Measurements from ENCODE around the gene GTF2E1.
"Not testable (repeated sequence)": the region's sequence is repeated elsewhere in the genome, so short reads cannot be mapped to it uniquely, and the experiment has no call there.

GTF2E1 gene

DNA sequence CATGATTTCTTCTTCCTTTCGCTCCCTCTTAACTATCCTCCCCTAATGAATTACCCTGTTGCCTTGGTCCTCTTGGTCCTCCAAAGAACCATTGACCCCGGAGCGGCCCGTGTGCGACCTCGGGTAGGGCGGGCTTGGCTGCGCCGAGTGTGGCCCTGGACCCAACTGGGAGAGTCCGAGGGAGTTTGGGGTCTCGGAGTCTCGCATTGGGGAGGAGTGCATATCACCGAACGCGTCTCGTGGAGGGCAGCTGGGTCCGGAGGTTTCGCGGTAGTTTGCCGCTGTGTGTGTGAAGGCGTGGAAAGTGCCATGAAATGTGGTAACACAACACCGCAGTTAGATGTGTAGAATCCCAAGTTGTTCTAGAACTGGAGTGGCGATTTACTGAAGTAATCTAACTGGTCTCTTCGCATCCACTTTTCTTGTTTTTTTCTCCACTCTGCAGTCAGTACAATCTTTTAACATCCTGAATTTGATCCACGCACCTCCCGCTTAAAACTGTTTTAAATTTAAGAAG, 363 bp downstream of the GTF2E1 start:
- Mint-ChIP-seq H3K27ac (peak overlapping the region; percentile 97), H3K4me3 (peak overlapping the region; percentile 90), H3K36me3 (peaks cover 10% of the 10 kb centered on the region), H3K4me1 (peaks cover 27% of the 10 kb centered on the region), H3K9me3 (no peaks in the 10 kb centered on the region)
- ATAC-seq (peak; percentile 35), DNase-seq (ENCODE audit: low spot score in 2 of 2) (no peak)

DNA sequence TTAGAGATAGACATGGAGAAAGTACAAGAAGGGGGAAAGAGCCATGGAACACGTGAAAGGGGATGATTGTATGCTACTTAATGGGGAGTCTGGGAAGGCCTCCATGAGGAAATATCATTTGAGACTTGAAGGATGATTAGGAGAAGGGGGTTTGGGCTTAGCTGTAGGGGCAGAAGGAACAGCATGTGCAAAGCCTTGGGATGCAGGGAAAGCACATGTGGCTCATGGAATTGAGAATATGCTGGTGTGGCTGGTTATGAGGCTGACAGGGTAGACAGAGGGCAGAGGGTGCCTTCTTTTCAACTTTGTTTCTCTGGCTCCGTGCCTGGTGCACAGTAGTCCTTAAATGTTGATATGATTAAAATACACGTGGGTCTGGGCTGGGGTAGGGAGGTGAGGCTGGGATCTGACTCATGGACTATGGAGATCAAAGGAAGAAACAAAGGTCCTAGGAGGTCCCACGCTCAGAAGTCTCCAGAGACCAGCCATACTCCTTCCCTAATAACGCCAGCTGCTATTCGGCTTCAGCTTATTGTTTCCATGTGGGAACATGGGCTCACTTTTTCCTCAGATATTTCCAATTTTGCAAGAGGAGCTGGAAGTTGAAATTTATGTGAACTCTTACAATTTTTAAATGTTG, 1.1 kb downstream of the GTF2E1 start:
- Mint-ChIP-seq H3K27ac (peak overlapping the region; percentile 97), H3K9me3 (no peaks in the 10 kb centered on the region), H3K36me3 (peaks cover 10% of the 10 kb centered on the region), H3K4me3 (peak overlapping the region; percentile 90), H3K4me1 (peaks cover 27% of the 10 kb centered on the region)
- DNase-seq (ENCODE audit: low spot score in 2 of 2) (no peak), ATAC-seq (no peak)

DNA sequence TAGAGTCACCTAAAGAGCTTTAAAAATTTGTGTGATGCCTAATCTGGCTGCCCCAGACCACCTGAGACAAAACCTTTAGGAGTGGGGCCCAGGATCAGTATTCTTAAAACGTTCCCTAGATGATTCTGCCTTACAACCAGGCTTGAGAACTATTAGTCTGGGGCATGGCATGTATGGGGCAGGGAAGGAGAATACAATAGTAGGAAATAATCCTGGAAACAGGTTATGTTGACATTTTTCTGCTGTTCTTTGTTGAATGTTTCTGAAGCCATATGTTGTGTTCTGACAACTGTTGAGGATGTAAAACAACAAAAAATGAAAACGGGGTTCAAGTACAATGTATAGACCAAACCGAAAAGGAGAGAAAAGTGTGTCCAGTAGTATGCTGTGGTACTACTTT, 2.9 kb downstream of the GTF2E1 start:
- no peak overlapping the region for H3K27ac Mint-ChIP-seq
- H3K4me1 Mint-ChIP-seq: peaks cover 27% of the 10 kb centered on the region
- H3K36me3 Mint-ChIP-seq: peaks cover 14% of the 10 kb centered on the region
- H3K9me3 Mint-ChIP-seq: no peaks in the 10 kb centered on the region
- no peak for ATAC-seq
- no peak overlapping the region for H3K4me3 Mint-ChIP-seq
- DNase-seq (ENCODE audit: low spot score in 2 of 2): no peak

GRCh38 chr3:120749843-120750242, 7.3 kb downstream of the GTF2E1 start:
- H3K4me3 Mint-ChIP-seq: no peak overlapping the region
- ATAC-seq (no peak), DNase-seq (ENCODE audit: low spot score in 2 of 2) (no peak)
- no peaks in the 10 kb centered on the region for H3K9me3 Mint-ChIP-seq
- no peak overlapping the region for H3K27ac Mint-ChIP-seq
- peaks cover 21% of the 10 kb centered on the region for H3K4me1 Mint-ChIP-seq
- peaks cover 22% of the 10 kb centered on the region for H3K36me3 Mint-ChIP-seq

- peaks cover 20% of the 10 kb centered on the region for H3K4me1 Mint-ChIP-seq
Observed at GRCh38 chr3:120752230-120752629, 9.7 kb downstream of the GTF2E1 start.

GRCh38 chr3:120752865-120753264, 10.3 kb downstream of the GTF2E1 start:
- Mint-ChIP-seq H3K36me3 (peaks cover 22% of the 10 kb centered on the region), H3K4me1 (peaks cover 21% of the 10 kb centered on the region)

More at GRCh38 chr3:120752230-120752629, 9.7 kb downstream of the GTF2E1 start:
- H3K27ac Mint-ChIP-seq: no peak overlapping the region
- no peak for ATAC-seq
- peaks cover 22% of the 10 kb centered on the region for H3K36me3 Mint-ChIP-seq
- no peak for DNase-seq (ENCODE audit: low spot score in 2 of 2)
- H3K9me3 Mint-ChIP-seq: no peaks in the 10 kb centered on the region
- H3K4me3 Mint-ChIP-seq: no peak overlapping the region

DNA sequence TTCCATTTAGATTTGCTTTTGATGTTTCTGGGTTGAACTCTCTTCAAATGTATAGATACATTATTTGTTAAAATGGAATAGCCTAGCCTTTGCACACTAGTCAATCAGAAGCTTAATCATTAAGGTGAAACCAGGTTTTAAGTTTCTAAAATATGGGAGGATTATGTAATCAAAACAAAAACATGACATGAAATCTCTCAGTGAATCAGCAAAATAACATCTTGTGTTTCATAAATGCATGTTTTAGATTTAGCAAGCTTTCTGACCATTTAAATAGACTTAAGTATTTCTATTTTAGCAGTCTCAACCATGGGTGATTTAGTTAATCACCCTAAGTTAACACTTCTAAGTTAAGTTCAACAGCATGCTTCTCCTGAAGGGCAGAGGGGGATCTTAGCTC, 11.3 kb downstream of the GTF2E1 start:
- no peak overlapping the region for H3K27ac Mint-ChIP-seq
- no peak overlapping the region for H3K4me3 Mint-ChIP-seq
- no peaks in the 10 kb centered on the region for H3K9me3 Mint-ChIP-seq
- ATAC-seq (no peak), DNase-seq (ENCODE audit: low spot score in 2 of 2) (no peak)
- H3K4me1 Mint-ChIP-seq: peaks cover 22% of the 10 kb centered on the region
- H3K36me3 Mint-ChIP-seq: peaks cover 22% of the 10 kb centered on the region

More at GRCh38 chr3:120752865-120753264, 10.3 kb downstream of the GTF2E1 start:
- no peak for DNase-seq (ENCODE audit: low spot score in 2 of 2)
- H3K9me3 Mint-ChIP-seq: no peaks in the 10 kb centered on the region
- H3K27ac Mint-ChIP-seq: no peak overlapping the region
- H3K4me3 Mint-ChIP-seq: no peak overlapping the region
- no peak for ATAC-seq

GRCh38 chr3:120756061-120756460, 13.5 kb downstream of the GTF2E1 start:
- H3K27ac Mint-ChIP-seq: no peak overlapping the region
- DNase-seq (ENCODE audit: low spot score in 2 of 2) (no peak), ATAC-seq (no peak)
- peaks cover 41% of the 10 kb centered on the region for H3K4me1 Mint-ChIP-seq
- H3K4me3 Mint-ChIP-seq: no peak overlapping the region
- H3K36me3 Mint-ChIP-seq: peaks cover 12% of the 10 kb centered on the region
- no peaks in the 10 kb centered on the region for H3K9me3 Mint-ChIP-seq

DNA sequence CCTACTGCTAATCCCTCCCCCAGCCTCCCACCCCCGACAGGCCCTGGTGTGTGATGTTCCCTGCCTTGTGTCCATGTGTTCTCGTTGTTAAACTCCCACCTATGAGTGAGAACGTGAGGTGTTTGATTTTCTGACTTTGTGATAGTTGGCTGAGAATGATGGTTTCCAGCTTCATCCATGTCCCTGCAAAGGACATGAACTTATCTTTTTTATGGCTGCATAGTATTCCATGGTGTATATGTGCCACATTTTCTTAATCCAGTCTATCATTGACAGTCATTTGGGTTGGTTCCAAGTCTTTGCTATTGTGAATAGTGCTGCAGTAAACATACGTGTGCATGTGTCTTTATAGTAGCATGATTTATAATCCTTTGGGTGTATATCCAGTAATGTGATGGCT, 16.0 kb downstream of the GTF2E1 start:
- not testable (repeated sequence) for H3K4me3 Mint-ChIP-seq; H3K36me3 Mint-ChIP-seq; DNase-seq (ENCODE audit: low spot score in 2 of 2); H3K27ac Mint-ChIP-seq; H3K9me3 Mint-ChIP-seq; ATAC-seq
- H3K4me1 Mint-ChIP-seq: peaks cover 43% of the 10 kb centered on the region

DNA sequence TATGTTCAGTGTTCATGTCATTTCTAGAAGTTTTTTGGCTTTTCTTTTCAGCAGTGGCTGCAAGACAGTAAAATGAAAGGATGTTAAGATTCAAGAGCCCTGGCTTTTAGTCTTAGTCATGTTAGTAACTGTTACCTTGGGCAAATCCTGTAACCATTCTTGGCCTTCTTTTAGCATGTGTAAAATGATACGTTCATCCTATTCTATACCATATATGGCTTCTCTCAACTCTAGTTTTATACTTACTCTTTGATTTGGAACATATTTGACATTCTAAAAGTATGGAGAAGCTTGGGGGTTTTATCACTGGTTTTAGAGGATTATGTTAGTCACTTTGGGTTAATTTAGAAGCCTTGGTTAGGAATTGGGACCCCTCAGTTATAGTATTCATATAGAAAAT, 20.1 kb downstream of the GTF2E1 start:
- H3K27ac Mint-ChIP-seq: no peak overlapping the region
- no peak overlapping the region for H3K4me3 Mint-ChIP-seq
- H3K36me3 Mint-ChIP-seq: no peaks in the 10 kb centered on the region
- H3K9me3 Mint-ChIP-seq: no peaks in the 10 kb centered on the region
- no peak for ATAC-seq
- no peak for DNase-seq (ENCODE audit: low spot score in 2 of 2)
- H3K4me1 Mint-ChIP-seq: peaks cover 56% of the 10 kb centered on the region

- DNase-seq (ENCODE audit: low spot score in 2 of 2): no peak
- Mint-ChIP-seq H3K9me3 (no peaks in the 10 kb centered on the region), H3K36me3 (no peaks in the 10 kb centered on the region), H3K4me1 (peaks cover 63% of the 10 kb centered on the region), H3K27ac (no peak overlapping the region), H3K4me3 (no peak overlapping the region)
- ATAC-seq: no peak
Observed at GRCh38 chr3:120763601-120764000, 21.1 kb downstream of the GTF2E1 start.

DNA sequence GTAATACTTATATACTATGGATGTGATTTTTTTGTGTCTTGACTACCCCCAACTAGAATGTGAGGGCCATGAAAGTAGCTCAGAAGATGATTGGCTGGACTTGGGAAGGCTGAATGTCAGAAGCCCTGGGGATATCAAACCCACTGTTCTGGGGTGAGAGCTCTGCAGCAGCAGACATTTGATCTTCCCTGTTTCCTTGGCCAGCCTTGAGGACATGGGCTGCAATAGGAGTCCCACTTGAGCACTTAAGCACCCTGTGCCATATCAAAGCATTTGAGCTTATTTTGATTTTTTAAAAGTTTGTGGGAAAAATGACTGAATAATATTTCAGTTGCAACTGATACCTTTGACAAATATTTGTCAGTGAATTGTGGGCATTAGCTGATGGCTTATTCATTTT, 21.7 kb downstream of the GTF2E1 start:
- no peak overlapping the region for H3K4me3 Mint-ChIP-seq
- H3K4me1 Mint-ChIP-seq: peaks cover 62% of the 10 kb centered on the region

GRCh38 chr3:120765830-120766493, 23.4 kb downstream of the GTF2E1 start:
- Mint-ChIP-seq H3K27ac (no peak overlapping the region), H3K36me3 (no peaks in the 10 kb centered on the region), H3K9me3 (no peaks in the 10 kb centered on the region), H3K4me1 (peaks cover 51% of the 10 kb centered on the region), H3K4me3 (no peak overlapping the region)
- ATAC-seq: no peak
- DNase-seq (ENCODE audit: low spot score in 2 of 2): no peak

More for the DNA sequence above, 21.7 kb downstream of the GTF2E1 start:
- ATAC-seq (no peak), DNase-seq (ENCODE audit: low spot score in 2 of 2) (no peak)
- no peaks in the 10 kb centered on the region for H3K36me3 Mint-ChIP-seq
- no peaks in the 10 kb centered on the region for H3K9me3 Mint-ChIP-seq
- H3K27ac Mint-ChIP-seq: no peak overlapping the region

GRCh38 chr3:120766576-120766975, 24.0 kb downstream of the GTF2E1 start:
- Mint-ChIP-seq H3K4me1 (peaks cover 45% of the 10 kb centered on the region), H3K27ac (no peak overlapping the region), H3K4me3 (no peak overlapping the region), H3K9me3 (no peaks in the 10 kb centered on the region), H3K36me3 (peaks cover 3% of the 10 kb centered on the region)
- DNase-seq (ENCODE audit: low spot score in 2 of 2): no peak
- ATAC-seq: no peak

GRCh38 chr3:120767106-120767505, 24.6 kb downstream of the GTF2E1 start:
- Mint-ChIP-seq H3K4me3 (no peak overlapping the region), H3K4me1 (peaks cover 41% of the 10 kb centered on the region), H3K27ac (no peak overlapping the region), H3K36me3 (peaks cover 5% of the 10 kb centered on the region), H3K9me3 (no peaks in the 10 kb centered on the region)
- no peak for ATAC-seq
- DNase-seq (ENCODE audit: low spot score in 2 of 2): no peak

DNA sequence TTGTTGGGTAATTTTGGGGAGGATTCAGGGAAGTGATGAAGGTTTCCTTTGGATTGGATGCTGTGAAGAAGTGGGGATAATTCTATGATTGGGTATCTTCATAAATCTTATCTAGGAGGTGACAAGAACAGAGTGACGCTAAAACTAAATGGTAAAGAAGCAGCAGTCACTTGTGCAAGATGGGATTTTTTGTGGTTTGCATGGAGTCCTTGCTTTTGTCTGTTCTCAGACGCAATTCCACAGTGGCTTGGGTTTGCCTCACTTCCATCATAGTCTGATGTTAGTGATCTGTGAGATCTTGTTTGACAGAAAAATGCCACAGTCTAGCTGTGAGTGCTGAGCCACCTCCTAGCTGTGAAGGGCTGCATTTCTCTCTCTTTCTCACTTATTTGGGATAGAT, 26.9 kb downstream of the GTF2E1 start:
- no peak for ATAC-seq
- peaks cover 28% of the 10 kb centered on the region for H3K4me1 Mint-ChIP-seq
- DNase-seq (ENCODE audit: low spot score in 2 of 2): no peak
- H3K9me3 Mint-ChIP-seq: no peaks in the 10 kb centered on the region
- H3K36me3 Mint-ChIP-seq: peaks cover 5% of the 10 kb centered on the region
- H3K4me3 Mint-ChIP-seq: no peak overlapping the region
- no peak overlapping the region for H3K27ac Mint-ChIP-seq

Data from stimulated activated effector memory CD8-positive, alpha-beta T cell treated with anti-CD3 and anti-CD28 coated beads, Interleukin-12 subunit alpha, Interleukin-12 subunit beta, amount 100 ng/mL, for 72 hours (primary cell).